HG03139 (cell line): Measurements from ENCODE around the gene NAGPA.
A peak's percentile ranks its signal among the peaks of the same experiment; 100 is the strongest.
"Not testable (repeated sequence)": the region's sequence is repeated elsewhere in the genome, so short reads cannot be mapped to it uniquely, and the experiment has no call there.

ENCODE experiments used
- ATAC-seq: cut with Tn5 transposase; IDR thresholded peaks from one replicate; pipeline ENCODE4 v1.9.1; 2021; ENCODE audit not compliant: unreplicated experiment

NAGPA gene, protein sequence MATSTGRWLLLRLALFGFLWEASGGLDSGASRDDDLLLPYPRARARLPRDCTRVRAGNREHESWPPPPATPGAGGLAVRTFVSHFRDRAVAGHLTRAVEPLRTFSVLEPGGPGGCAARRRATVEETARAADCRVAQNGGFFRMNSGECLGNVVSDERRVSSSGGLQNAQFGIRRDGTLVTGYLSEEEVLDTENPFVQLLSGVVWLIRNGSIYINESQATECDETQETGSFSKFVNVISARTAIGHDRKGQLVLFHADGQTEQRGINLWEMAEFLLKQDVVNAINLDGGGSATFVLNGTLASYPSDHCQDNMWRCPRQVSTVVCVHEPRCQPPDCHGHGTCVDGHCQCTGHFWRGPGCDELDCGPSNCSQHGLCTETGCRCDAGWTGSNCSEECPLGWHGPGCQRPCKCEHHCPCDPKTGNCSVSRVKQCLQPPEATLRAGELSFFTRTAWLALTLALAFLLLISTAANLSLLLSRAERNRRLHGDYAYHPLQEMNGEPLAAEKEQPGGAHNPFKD

DNA sequence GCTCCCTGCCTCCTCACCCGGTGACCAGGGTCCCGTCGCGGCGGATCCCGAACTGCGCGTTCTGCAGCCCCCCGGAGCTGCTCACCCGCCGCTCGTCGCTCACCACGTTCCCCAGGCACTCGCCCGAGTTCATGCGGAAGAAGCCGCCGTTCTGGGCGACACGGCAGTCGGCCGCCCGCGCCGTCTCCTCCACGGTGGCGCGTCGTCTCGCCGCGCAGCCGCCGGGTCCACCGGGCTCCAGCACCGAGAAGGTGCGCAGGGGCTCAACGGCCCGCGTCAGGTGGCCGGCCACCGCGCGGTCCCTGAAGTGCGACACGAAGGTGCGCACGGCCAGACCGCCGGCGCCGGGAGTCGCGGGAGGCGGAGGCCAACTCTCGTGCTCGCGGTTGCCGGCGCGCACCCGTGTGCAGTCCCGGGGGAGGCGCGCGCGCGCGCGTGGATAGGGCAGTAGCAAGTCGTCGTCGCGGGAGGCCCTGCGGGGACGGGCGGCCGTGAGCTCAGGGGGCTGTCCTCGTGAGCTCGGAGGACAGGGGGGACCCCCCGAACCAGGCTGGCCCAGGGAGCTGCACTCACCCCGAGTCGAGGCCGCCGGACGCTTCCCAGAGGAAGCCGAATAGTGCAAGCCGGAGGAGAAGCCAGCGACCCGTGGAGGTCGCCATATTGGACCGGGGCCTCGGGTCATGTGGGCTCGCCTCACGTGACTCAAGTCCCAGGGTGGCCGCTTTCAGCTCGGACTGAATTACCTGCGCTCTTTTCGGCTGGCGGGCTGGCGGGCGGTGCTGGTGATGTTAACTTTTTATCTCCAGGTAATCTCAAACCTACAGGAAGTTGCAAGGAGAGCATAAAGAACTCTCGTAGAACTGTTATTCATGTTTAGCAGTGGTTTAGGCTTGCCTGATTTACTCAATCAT lies at the start of gene NAGPA:
Gene NAGPA (minus strand): TSS at position 680 of the 911 bp plus-strand sequence. CDS start 21 bp downstream, at position 659.
- peak; percentile 92 for ATAC-seq

DNA sequence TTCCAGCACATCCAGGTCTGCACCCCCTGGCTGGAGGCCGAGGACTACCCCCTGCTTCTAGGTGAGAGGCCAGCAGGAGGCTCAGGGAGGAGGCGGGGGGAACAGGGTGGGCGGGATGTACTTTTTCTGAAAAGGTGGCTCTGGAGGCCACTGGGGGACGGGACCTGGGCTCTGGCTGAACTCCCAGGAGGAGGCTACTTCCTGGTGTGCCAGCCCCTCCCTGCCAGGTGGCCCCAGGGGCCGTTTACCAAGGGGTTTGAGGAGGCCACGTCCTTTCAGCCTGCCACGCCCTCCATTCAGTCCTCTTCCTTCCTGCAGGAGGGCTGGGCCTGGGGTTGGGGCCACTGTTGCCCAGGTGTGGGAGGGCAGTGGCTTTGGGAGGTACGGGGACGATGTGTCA lies 47.3 kb upstream of the NAGPA start:
- not testable (repeated sequence) for ATAC-seq

DNA sequence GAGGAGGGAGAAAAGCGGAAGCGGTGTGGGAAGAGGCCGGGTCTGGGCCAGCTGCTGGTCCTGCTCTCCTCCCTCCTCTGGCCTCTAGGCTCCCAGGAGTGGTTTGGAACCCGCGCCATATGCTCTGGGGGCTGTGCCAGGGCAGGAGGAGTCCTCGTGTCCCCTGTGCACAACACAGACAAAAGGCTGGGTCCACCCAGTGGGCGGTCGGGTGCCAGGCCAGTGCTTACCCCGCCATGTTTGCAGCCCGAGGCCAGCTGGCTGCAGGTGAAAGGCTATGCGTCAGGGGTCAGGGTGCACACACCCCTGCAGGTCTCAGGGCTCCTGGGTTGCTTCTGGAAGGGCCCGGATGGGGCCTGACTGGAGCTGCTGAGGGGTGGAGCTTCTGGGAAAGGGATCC lies 46.7 kb upstream of the NAGPA start:
- ATAC-seq = not testable (repeated sequence)

DNA sequence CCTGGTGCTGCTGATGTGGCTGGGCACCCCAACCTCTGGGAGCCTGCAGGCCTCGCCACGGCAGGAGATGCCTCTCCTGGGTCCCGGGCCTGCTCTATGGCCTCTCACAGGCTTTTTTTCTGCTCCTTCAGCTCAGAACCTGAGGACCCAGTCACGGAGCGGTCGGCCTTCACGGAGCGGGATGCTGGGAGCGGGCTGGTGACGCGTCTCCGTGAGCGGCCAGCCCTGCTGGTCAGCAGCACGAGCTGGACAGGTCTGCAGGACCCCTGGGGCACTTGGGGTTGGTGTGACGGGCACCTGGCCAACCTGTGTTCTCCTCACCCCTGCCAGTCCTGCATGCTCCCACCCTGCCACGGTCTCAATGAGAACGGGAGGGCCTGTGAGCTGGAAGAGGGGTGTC lies 44.9 kb upstream of the NAGPA start:
- no peak for ATAC-seq

DNA sequence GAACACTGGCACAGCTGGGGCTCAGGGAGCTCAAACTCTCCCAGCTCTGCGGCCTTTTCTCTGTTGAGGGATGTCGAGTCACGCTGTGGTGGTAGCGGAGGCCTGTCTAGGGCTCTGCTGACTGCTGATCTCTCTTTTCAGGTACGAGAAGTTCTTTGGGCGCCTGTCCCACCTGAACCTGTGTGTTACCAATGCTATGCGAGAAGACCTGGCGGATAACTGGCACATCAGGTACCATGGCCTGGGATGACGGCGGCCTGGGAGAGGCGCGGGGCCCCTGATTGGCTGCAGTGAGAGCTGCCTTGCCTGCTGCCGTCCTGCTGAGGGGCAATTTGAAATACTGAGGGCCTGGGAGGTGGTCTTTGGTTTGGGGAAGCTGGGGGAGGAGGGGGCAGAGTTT lies 43.6 kb upstream of the NAGPA start:
- no peak for ATAC-seq

DNA sequence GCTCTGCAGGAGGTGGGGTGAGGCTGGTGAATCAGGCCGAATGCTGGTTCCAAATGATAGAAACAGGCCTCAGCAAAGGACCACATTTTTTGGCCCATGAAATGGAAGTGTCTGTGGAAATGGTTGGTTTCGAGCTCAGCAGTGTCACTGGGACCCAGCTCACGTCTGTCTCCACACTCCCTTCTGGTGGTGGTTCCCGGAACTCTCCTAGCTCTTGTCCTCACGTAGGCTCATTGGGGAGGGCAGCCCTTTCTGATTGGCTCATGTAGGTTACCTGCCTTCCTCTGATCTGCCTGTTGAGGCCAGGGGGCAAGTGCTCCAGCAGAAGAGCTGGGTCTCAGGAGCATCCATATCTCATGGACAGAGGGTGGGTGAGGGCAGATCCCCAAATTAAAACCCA lies 41.9 kb upstream of the NAGPA start:
- no peak for ATAC-seq

DNA sequence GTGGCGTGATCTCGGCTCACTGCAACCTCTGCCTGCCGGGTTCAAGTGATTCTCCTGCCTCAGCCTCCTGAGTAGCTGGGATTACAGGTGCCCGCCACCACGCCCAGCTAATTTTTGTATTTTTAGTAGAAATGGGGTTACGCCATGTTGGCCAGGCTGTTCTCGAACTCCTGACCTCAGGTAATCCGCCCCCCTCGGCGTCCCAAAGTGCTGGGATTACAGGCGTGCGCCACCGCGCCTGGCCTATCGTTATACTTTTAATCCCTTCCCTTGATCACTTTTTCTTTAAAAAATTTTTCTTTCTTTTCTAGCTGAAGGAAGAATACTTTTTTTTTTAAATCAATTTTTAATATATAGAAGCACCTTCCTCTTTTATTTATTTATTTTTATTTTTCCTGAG lies 40.0 kb upstream of the NAGPA start:
- ATAC-seq = not testable (repeated sequence)

DNA sequence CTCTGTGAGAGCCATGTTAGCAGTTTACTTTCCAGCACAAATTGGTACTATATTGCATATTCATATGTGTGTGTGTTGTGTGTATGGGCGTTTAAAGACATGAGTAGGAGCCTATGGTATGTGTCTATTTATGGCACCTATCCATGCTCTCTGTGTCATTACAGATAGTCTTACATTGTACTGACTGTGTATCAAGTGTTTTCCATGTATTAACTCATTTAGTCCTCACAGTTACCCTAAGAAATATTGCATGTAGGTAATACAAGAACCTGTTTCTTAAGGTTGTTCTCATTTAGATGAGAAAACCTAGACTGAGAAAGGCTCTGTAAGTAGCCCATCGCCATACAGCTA lies 39.5 kb upstream of the NAGPA start:
- no peak for ATAC-seq

DNA sequence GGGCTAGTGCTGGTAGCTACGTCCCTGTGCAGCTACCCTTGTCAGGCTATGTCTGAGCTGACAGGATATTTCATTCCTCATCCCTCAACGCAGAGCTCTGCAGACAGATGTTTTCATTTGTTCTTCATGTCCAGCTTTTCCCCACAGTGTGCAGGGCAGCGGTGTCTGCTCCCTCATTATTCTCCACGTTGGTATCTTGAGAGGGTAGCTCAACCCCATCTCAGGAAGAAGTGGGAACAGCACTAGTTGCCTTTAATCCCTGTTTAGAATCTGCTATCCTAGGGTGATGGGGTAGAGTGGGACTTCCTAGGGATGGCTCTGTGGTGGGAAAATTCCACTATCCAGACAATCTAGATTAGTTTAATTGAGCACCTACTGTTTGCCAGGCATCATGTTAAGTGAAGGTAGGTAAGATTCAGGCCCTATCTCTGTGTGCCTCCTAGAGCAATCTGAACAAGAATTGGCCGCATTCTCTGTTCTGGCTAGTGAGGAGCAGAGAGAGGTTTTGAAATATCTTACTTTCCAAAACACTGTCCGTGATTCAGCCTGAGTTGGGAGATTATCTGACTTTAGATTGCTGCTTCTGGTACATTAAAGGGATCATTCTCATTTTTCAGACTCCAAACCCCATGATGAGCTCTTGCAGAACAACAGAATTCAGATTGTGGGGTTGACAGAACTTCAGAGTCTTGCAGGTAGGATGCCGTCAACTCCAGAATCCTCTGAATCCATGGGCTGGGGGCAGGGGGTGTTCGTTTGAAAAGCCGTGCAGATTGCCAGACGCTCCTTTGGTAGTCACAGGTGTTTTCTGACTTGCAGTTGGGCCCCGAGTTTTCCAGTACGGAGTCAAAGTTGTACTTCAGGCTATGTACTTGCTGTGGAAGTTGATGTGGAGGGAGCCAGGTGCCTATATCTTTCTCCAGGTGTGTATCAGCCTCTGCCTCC lies 38.9 kb upstream of the NAGPA start:
- ATAC-seq = no peak

DNA sequence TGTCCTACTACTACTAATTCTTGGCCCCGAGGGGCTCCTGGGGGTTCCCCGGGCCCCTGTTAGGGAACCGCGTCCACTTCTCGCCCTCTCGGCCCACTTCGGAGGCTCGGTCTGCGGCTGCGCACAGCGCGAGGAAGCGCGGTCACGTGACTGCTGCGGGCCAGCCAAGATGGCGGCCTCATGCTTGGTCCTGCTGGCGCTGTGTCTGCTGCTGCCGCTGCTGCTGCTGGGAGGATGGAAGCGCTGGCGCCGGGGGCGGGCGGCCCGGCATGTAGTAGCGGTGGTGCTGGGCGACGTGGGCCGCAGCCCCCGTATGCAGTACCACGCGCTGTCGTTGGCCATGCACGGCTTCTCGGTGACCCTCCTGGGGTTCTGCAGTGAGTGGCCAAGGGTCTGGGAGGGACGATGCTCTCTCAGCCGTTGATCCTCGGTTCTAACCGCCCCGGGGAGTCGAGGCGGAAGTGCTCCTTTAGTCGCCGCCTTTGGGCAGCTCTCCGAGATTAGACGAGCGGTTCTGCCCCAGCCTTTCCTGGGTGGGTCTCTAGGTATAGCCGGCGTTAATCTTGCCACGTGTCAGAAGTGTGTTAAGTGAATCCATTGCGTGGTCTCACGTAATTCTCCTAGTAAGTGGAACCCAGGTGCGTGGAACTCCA lies 38.1 kb upstream of the NAGPA start, which contains the start of gene ALG1:
Gene ALG1 (plus strand): TSS at position 163 of the 653 bp plus-strand sequence. CDS start 7 bp downstream, at position 170.
- ATAC-seq = peak; percentile 73

DNA sequence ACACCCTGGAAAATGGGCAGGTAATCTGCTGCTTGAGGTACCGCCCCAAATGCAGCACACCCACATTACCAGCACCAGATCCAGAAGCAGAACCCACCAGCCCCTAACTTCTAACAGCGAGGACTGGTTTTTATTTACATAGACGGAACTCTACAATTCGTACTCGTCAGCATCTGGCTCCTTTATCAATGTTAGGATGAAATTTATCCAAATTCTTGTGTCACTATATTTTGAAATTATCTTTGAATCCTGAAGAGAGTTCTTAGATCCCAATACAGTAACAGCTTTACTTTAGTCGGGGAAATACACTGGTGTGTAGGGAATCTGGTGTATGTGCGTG lies 37.6 kb upstream of the NAGPA start:
- no peak for ATAC-seq

DNA sequence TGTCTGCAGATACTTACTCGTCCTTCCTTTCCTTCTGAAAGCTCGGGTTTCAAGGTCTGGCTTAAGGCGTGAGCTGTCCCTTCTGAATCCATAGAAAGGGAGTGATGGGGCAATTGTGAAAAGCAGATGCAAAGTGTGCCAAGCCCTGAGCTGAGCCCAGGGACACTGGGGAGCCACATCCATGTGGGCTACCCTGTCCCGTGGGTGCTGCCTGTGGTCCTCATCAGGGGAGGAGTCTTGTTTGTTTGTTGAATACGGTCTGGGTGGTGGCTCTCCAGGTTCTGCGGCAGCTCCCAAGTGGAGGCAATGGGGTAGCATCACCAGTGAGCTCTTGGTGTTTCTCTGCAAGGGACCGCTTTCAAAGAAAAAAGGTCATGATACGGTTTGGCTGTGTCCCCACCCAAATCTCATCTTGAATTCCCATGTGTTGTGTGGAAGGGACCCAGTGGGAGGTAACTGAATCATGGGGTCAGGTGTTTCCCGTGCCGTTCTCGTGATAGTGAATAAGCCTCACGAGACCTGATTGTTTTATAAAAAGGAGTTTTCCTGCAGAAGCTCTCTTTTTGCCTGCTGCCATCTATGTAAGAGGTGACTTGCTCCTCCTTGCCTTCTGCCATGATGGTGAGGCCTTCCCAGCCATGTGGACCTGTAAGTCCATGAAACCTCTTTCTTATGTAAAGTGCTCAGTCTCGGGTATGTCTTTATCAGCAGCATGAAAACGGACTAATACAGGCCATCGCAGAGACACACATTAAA lies 36.9 kb upstream of the NAGPA start:
- no peak for ATAC-seq

DNA sequence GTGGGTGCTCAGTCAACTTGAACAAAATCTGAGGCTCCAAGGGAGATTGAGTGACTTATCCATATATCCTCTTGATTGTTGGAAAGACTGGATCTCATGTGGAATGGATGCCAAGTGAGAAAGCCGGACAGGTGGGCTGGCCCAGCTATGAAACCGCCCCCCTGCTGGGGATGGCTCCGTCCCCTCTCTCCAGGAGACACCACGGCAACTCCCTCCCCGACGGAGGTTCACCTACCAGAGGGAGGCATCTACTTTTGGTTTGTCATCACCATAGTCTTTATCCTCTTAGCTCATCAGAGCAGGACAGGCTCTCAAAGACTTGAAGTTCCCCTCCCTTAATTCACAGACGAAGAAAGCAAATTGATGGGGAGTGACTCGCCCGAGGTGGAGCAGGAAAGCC lies 36.1 kb upstream of the NAGPA start:
- no peak for ATAC-seq

DNA sequence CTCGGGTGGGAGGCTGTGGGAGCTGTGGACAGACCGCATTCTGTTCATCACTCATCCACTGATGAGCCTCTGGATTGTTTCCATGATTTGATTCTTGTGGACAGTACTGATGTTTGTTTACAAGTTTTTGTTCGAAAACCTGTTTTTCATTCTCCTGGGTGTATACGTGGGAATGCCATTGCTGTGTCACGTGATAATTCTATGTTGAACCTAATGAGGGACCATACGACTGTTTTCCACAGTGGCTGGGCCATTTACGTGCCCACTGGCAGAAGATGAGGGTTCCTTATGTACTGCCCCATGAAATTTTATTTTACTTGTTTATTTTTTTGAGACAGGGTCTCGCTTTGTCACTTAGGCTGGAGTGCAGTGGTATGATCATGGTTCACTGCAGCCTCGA lies 35.3 kb upstream of the NAGPA start:
- ATAC-seq = no peak

DNA sequence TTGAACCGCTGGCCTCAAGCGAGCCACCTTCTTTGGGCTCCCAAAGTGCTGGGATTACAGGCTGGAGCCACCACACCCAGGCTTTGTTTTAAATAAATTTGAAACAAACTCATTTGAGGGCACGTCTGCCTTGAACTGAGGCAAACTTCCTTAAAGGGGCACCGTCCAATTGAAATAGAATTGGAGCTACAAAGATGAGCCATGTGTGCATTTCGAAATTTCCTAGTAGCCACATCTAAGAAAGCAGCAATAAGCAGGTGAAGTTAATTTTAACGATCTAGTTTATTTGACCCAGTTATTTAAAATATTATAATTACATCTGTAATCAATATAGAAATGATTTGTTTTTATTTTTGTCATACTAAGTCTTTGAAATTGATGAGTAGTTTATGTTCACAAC lies 32.8 kb upstream of the NAGPA start:
- no peak for ATAC-seq

DNA sequence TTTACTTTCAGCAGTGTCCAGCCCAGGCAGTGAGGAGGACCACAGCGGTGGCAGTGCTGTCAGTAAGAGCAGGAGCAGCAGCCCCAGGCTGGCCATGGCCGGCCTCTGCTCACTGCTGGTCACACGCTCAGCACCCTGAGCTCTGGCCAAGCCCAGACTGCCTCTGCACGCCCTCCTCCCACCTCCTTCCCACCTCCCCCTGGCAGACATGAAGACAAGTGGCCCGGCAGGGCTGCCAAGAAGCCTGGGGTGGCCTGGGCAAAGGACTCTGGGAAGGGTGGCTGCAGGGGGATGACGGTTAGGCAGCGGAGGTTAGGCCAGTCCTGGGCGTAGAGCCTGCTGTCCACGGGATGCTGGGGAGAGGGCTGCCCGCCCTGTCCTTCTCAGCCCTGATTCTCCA lies 32.1 kb upstream of the NAGPA start, which contains the start of gene C16orf89:
Gene C16orf89 (minus strand): TSS at position 144 of the 400 bp plus-strand sequence. CDS start 48 bp downstream, at position 96.
- no peak for ATAC-seq

DNA sequence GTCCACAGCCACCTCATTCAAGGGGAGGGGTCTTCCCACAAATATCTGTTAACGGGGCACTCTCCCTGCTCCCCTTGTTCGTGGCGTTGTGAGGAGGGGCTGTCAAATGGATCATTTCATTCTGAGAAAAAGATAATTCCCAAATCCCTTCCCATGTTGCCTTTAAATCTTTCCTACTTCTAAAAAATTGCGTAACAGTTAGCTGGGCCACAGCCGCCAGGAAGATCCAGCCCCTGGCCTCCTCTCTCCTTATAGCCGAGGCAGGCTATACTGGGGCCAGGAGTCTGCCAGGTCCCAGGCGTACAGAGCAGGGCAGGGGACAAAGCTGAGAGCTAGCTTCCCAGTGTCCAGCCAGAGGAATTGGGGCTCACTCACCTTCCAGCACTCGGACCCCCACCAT lies 31.6 kb upstream of the NAGPA start:
- ATAC-seq = no peak

DNA sequence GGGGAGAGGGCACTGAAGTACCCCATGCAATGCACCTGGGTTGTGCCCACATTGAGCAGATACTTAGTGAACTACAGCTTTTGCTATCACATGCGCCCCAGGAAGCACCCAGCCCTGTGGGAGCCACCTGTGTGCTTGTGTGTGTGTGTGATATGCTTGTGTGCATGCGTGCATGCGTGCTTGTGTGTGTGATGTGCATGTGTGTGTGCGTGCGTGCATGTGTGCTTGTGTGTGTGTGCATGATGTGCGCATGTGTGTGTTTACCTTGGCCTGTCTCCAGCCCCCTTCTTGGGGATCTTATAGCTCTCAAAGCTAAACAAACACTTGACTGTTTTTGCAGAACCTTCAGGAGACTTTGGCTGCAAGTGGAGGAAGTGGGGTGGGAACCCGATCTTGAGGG lies 31.2 kb upstream of the NAGPA start:
- no peak for ATAC-seq
